ENCODE data around the gene CEP104. TPM values are rescaled to one million over a fixed set of nuclear protein-coding genes. Genes with fewer than 3 reads are reported as not detected.
A peak's percentile ranks its signal among the peaks of the same experiment; 100 is the strongest.

The CEP104 gene
- polyA plus RNA-seq, 1 donor from 2014 or later, result 8.1 TPM

DNA sequence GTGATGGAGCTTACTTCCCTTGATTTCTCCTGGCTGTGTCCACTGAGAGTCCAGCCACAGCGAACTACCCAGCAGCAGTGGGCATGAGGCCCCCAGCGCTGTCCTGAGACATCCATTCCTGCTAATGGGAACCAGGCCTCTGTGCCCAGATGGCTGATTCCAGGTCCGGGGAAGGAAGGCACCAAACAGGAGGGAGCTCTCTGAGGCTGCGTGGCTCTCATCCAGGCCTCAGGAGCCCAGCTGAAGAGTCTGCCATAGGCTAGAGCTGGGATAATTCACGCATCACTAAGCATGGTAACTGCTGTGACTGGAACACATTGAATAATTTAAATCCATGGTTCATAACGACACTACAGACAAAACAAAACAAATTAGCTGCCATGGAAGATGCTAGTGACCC, 36.0 kb downstream of the CEP104 start:
- Histone ChIP-seq H3K9me3 (ENCODE audit: low read length) (no peaks in the 10 kb centered on the region), H3K27ac (ENCODE audit: low read length) (peak overlapping the region; percentile 74), H2AFZ (ENCODE audit: low read depth, low read length) (no peak overlapping the region), H3K9ac (ENCODE audit: low read length) (no peak overlapping the region), H3F3A (ENCODE audit: insufficient read depth, low read length, poor library complexity, severe bottlenecking) (no peaks in the 10 kb centered on the region), H3K36me3 (ENCODE audit: insufficient read depth, low read length) (no peaks in the 10 kb centered on the region), H3K79me2 (replicated peaks; ENCODE audit: insufficient read depth, low read length) (no peaks in the 10 kb centered on the region), H3K4me3 (ENCODE audit: low read length) (no peak overlapping the region), H3K27me3 (ENCODE audit: insufficient read depth, low read depth, low read length) (no peaks in the 10 kb centered on the region), H3K9me2 (ENCODE audit: insufficient read depth, low read length) (no peaks in the 10 kb centered on the region), H3K4me2 (ENCODE audit: low read length) (no peak overlapping the region), H4K20me1 (ENCODE audit: insufficient read depth) (no peaks in the 10 kb centered on the region)
- no peak for TF ChIP-seq EP300 (conservative IDR thresholded peaks at IDR 0.05; ENCODE audit: poor library complexity, severe bottlenecking)
- TF ChIP-seq MXI1 (conservative IDR thresholded peaks at IDR 0.05; ENCODE audit: poor library complexity, severe bottlenecking), result no peak
- TF ChIP-seq SMC3 (conservative IDR thresholded peaks at IDR 0.05; ENCODE audit: poor library complexity), result no peak
- TF ChIP-seq, protein P1, sequence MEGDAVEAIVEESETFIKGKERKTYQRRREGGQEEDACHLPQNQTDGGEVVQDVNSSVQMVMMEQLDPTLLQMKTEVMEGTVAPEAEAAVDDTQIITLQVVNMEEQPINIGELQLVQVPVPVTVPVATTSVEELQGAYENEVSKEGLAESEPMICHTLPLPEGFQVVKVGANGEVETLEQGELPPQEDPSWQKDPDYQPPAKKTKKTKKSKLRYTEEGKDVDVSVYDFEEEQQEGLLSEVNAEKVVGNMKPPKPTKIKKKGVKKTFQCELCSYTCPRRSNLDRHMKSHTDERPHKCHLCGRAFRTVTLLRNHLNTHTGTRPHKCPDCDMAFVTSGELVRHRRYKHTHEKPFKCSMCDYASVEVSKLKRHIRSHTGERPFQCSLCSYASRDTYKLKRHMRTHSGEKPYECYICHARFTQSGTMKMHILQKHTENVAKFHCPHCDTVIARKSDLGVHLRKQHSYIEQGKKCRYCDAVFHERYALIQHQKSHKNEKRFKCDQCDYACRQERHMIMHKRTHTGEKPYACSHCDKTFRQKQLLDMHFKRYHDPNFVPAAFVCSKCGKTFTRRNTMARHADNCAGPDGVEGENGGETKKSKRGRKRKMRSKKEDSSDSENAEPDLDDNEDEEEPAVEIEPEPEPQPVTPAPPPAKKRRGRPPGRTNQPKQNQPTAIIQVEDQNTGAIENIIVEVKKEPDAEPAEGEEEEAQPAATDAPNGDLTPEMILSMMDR (IDR thresholded peaks at IDR 0.05; ENCODE audit: poor library complexity, severe bottlenecking), result no peak
- no peak for TF ChIP-seq POLR2AphosphoS5 (IDR thresholded peaks at IDR 0.05)
- no peak for TF ChIP-seq EZH2 (IDR thresholded peaks at IDR 0.05; ENCODE audit: borderline replicate concordance, insufficient read depth, low read length, poor library complexity, severe bottlenecking)
- no peak for TF ChIP-seq RAD21 (conservative IDR thresholded peaks at IDR 0.05)
- no peak for TF ChIP-seq TAF1 (IDR thresholded peaks at IDR 0.05; ENCODE audit: low read depth)
- TF ChIP-seq, protein P2, sequence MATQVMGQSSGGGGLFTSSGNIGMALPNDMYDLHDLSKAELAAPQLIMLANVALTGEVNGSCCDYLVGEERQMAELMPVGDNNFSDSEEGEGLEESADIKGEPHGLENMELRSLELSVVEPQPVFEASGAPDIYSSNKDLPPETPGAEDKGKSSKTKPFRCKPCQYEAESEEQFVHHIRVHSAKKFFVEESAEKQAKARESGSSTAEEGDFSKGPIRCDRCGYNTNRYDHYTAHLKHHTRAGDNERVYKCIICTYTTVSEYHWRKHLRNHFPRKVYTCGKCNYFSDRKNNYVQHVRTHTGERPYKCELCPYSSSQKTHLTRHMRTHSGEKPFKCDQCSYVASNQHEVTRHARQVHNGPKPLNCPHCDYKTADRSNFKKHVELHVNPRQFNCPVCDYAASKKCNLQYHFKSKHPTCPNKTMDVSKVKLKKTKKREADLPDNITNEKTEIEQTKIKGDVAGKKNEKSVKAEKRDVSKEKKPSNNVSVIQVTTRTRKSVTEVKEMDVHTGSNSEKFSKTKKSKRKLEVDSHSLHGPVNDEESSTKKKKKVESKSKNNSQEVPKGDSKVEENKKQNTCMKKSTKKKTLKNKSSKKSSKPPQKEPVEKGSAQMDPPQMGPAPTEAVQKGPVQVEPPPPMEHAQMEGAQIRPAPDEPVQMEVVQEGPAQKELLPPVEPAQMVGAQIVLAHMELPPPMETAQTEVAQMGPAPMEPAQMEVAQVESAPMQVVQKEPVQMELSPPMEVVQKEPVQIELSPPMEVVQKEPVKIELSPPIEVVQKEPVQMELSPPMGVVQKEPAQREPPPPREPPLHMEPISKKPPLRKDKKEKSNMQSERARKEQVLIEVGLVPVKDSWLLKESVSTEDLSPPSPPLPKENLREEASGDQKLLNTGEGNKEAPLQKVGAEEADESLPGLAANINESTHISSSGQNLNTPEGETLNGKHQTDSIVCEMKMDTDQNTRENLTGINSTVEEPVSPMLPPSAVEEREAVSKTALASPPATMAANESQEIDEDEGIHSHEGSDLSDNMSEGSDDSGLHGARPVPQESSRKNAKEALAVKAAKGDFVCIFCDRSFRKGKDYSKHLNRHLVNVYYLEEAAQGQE (IDR thresholded peaks at IDR 0.05; ENCODE audit: borderline replicate concordance), result no peak

DNA sequence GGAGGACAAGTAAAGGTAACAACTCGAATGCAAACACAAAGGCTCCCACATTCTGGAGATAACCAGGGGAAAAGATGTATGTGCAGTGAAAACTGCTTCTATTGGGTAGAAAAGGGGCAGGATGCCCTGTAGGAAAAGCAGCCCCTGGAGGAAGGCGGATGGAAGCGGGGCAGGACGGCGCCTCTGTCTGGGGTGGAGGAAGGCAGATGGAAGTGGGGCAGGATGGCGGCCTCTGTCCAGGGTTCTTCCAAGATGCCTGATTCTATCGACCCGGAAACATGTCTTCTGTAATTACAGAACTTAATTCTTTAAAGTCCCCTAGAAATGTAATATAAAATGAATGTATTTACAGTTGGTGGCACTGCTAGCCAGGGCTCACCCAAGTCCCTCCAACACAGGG, 36.7 kb downstream of the CEP104 start:
- Histone ChIP-seq H3K4me3 (ENCODE audit: low read length) (no peak overlapping the region), H3K4me2 (ENCODE audit: low read length) (peak overlapping the region; percentile 8), H3K9me3 (ENCODE audit: low read length) (no peaks in the 10 kb centered on the region), H3K9me2 (ENCODE audit: insufficient read depth, low read length) (no peaks in the 10 kb centered on the region), H4K20me1 (ENCODE audit: insufficient read depth) (no peaks in the 10 kb centered on the region), H3K36me3 (ENCODE audit: insufficient read depth, low read length) (no peaks in the 10 kb centered on the region), H3K9ac (ENCODE audit: low read length) (no peak overlapping the region), H3K27ac (ENCODE audit: low read length) (peak overlapping the region; percentile 74), H3K27me3 (ENCODE audit: insufficient read depth, low read depth, low read length) (no peaks in the 10 kb centered on the region), H3K79me2 (replicated peaks; ENCODE audit: insufficient read depth, low read length) (no peaks in the 10 kb centered on the region), H2AFZ (ENCODE audit: low read depth, low read length) (no peak overlapping the region), H3F3A (ENCODE audit: insufficient read depth, low read length, poor library complexity, severe bottlenecking) (no peaks in the 10 kb centered on the region)
- TF ChIP-seq MXI1 (conservative IDR thresholded peaks at IDR 0.05; ENCODE audit: poor library complexity, severe bottlenecking) (no peak), SMC3 (conservative IDR thresholded peaks at IDR 0.05; ENCODE audit: poor library complexity) (no peak), TAF1 (IDR thresholded peaks at IDR 0.05; ENCODE audit: low read depth) (no peak), EP300 (conservative IDR thresholded peaks at IDR 0.05; ENCODE audit: poor library complexity, severe bottlenecking) (no peak), RAD21 (conservative IDR thresholded peaks at IDR 0.05) (no peak), POLR2AphosphoS5 (IDR thresholded peaks at IDR 0.05) (no peak), EZH2 (IDR thresholded peaks at IDR 0.05; ENCODE audit: borderline replicate concordance, insufficient read depth, low read length, poor library complexity, severe bottlenecking) (no peak)
- TF ChIP-seq, protein P2 (IDR thresholded peaks at IDR 0.05; ENCODE audit: borderline replicate concordance), result no peak
- TF ChIP-seq, protein P1 (IDR thresholded peaks at IDR 0.05; ENCODE audit: poor library complexity, severe bottlenecking), result no peak

Data from neural cell (in vitro differentiated cells).